Cerebellar cortex (tissue), 1 donor: Measurements from ENCODE around the gene PRKCZ.
A peak's percentile ranks its signal among the peaks of the same experiment; 100 is the strongest.

Experiments
- DNase-seq: peaks from one replicate; pipeline ENCODE4 v3.0.0-alpha.2; 2015; ENCODE audit warnings: low spot score

Gene PRKCZ

DNA sequence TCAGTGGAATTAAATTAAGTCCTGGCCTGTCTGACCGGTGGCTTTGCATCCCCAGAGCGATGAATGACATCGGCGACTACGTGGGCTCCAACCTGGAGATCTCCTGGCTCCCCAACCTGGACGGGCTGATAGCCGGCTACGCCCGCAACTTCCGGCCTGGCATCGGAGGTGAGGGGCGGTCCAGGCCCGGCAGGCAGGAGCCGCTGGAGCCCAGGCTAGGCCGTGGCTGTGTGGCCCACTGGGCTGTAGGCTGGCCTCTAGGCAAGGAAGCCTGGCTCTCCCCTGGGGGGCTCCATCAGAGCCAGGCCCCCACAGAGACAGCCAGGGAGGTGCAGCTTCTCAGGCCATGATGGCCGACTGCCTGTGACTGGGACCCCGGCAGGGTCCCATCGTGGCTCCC, 25.3 kb upstream of the PRKCZ start:
- DNase-seq = no peak

DNA sequence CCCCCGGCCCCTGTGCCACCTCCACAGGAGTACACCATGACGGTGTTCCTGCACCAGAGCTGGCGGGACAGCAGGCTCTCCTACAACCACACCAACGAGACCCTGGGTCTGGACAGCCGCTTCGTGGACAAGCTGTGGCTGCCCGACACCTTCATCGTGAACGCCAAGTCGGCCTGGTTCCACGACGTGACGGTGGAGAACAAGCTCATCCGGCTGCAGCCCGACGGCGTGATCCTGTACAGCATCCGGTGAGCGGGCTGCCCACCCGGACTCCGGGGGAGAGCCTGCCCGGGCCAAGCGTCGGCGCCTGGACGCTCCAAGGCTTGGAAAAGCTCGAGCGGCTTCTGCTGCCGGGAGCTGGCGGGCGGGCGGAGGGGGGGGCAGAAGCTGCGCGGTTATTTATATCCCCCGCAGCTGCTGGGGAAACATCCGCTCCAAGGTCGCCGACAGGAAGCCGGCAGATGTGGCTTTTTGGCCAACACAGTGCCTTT, 24.7 kb upstream of the PRKCZ start:
- no peak for DNase-seq

DNA sequence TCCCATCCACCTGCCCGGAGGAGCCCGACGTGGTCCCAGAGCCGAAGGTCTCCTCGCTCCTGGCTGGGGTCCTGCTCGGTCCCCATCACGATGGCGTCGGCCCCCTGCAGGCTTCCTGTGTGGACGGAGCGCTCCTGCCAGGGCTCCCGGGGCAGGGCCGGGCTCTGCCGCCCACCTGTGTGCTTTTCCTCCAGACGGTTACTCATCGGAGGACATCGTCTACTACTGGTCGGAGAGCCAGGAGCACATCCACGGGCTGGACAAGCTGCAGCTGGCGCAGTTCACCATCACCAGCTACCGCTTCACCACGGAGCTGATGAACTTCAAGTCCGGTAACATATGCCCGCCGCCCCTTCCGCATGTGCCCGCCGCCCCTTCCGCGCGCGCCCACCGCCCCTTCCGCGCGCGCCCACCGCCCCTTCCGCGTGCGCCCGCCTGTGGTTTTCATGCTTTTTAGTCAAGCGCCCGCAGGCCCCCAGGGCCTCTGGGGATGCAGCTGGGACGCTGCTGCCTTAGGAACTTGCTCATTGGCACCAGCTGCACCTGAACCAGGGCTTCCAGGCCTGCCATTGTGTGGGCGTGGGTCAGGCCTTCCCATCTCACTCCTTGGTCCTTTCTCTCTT, 22.1 kb upstream of the PRKCZ start:
- DNase-seq = no peak

DNA sequence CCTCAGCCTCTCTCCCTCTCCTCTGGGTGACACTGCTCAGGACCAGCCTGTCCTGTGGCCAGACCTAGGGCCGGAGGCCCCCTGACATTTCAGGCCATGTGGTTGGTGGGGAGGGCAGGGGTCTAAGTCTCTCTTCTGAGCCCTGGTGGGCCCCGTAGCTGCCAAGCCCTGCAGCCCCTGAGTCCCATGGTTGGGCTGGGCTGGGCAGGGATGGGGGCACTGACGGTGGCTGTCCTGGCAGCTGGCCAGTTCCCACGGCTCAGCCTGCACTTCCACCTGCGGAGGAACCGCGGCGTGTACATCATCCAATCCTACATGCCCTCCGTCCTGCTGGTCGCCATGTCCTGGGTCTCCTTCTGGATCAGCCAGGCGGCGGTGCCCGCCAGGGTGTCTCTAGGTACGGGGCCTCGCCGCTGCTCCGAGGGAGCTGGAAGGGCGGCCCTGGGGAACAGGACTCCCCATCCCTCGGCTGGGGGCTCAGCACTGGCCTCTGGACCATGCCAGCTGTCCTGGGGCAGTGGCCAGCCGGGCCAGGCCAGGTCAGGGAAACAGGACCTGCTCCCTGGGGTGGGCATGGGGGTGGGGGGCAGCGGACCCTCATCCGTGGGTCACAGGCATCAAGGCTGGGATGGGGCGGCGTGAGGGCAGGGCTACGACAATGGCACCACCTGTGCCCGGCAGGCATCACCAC, 21.2 kb upstream of the PRKCZ start:
- no peak for DNase-seq

DNA sequence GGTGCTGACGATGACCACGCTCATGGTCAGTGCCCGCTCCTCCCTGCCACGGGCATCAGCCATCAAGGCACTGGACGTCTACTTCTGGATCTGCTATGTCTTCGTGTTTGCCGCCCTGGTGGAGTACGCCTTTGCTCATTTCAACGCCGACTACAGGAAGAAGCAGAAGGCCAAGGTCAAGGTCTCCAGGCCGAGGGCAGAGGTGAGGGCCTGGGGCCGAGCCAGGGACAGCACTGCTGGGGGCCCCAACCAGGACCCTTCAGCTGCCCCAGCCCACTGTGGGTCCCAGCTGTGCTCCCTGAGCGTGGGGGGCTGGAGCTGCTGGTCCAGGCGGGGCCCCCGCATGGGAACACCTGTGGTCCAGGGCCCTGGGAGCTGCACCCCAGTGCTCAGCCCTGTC, 20.6 kb upstream of the PRKCZ start:
- no peak for DNase-seq

DNA sequence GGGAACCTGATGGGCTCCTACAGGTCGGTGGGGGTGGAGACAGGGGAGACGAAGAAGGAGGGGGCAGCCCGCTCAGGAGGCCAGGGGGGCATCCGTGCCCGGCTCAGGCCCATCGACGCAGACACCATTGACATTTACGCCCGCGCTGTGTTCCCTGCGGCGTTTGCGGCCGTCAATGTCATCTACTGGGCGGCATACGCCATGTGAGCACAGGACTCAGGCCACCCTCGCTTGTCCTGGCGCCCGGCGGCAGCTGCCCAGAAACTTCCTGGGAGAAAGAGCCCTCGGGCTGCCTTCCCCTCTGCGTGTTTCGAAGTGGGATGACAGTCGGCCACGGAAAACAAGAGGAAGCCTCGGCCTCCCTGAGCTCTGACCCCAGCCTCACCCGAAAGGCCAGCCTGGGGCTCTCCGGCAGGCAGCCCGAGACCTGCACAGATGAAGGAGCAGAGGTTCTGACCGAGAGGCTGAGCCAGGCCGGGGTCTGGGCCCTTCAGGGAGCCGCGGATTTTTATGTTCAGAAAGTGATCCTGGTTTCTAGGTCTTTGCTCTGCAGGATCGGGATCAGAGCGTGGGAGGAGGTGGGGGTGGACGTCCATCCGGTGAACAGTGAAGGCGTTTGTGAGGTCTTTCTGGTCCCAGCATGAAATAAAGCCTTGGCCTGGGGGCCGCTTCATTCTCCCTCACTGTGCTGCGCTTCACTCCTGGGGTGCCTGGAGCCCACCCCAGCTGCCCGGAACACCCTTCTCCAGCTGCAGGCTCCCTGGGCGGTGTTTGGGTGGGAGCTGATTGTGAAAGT, 19.9 kb upstream of the PRKCZ start:
- no peak for DNase-seq

DNA sequence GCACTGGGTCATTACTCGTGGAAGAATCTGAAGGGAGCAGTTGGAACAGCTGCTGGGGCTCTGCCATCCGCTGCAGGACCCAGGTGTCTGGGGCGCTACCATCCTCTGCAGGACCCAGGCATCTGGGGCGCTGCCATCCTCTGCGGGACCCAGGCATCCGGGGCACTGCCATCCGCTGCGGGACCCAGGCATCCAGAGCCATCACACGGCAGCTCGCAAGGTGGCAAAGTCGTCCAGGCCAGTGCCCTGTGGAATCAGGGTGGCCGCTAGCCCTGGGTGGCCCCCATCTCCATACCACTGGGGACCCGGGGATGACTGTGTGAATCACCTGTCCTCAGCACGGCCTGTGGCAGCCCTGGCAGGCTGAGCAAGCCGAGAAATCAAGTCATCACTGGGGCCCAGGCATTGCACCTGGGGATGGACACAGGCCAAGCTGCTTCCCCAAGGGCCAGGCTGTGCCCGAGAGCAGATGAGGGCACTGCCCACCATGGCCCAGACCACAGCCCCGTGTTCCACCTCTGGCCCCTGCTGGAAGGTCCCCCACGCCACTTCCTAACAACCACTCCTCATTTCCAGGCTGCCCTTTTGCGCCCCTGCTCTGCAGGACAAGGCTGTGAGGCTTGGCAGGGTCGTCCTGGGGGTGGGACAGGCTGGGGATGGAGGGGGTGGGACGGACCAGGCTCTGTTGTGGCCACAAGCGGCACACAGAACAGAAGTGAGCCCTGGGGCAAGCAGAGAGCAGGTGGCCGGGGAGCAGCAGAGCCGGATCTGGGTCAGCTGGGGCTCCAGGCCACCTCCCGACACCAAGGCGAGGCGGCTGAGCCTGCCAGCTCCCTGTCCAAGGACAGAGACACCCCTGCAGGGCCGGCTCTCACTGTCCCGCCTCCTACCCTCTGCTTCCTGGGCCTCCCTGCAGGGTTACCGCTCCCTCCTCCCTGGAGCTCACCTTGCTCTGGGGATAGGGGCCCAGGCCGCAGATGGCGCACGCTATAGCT, 18.4 kb upstream of the PRKCZ start:
- DNase-seq = peak; percentile 90

DNA sequence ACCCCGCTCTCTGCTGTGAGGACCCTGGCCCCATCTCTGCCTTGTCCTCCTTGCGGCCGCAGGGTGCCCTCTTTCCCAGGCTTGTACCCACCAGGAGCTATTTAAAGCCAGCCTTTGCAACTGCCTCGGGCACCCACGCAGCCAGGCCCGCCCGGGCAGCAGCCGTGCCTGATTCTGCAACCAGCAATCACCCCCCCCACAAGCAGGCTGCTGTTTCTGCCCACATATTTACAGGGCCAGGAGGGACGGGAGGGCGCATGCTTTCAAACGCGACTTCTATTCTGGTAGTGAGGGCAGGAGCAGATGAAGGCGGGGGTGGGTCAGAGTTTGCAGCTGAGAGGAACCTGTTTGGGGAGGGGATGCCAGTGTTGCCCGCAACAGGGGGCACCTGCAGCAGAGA, 17.5 kb upstream of the PRKCZ start:
- peak; percentile 50 for DNase-seq

DNA sequence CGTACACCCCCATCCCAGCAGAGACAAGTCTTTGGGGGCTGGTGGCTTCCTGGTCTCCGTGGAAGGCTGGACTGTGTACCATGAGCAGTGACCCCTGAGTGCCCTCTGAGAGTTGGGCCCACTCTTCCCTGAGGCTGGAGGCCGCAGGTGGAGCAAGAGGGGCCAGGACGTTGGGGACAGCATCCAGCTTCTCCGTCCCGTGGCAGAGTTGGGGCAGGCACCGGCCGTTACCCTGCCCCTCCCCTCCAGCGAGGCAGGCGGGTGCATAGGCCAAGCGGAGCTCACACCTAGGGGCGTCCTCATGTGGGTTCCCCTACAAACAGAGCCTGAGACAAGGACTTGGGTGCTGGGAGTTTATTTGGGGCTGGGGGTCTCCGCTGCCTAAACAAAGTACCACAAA, 17.0 kb upstream of the PRKCZ start:
- no peak for DNase-seq

DNA sequence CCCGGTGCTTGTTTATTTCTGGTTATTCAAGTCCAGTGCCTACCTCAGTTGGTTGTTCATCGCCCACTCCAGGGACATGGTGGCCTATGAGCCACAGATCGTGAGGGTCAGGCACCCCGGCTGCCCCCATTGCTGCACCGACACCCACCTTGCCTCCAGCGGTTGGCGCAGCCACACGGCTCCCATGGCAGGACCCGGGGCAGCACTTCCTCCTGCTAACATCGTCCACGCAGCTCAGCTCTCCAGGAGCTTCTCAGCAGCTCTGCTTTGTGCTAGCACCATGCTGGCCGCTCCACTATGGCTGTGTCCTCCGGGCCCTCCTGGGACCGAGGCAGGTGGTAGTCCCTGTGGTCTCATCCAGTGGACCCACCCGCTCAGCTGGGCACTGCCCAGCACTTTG, 13.9 kb upstream of the PRKCZ start:
- DNase-seq = no peak

DNA sequence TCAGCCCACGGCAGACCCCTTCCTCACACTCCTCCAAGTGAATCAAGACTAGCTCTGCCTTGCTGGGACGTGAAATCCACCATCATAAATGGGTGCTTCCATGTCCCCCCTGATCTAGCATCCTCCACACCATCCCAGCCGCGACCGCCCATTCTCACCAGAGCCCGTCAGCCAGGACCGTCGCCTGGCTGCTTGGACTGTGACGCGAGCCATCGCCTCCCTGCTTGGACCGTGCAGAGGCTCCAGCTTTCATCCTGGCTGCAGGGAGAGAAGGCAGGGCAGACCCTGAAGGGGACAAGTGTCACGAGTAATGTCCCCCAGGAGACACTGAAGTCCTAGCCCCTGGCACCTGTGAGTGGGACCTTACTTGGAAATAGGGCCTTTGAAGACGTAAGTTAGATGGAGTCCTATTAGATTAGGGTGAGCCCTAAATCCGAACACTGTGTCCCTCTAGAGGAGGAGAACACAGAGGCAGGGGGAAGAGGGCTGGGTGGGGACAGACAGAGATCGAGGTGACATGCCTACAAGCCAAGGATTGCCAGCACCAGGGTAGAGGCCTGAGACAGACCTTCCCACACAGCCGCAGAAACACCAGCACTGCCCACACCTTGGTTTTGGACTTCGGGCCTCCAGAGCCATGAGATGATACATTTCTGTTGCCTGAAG, 12.8 kb upstream of the PRKCZ start:
- DNase-seq = no peak

DNA sequence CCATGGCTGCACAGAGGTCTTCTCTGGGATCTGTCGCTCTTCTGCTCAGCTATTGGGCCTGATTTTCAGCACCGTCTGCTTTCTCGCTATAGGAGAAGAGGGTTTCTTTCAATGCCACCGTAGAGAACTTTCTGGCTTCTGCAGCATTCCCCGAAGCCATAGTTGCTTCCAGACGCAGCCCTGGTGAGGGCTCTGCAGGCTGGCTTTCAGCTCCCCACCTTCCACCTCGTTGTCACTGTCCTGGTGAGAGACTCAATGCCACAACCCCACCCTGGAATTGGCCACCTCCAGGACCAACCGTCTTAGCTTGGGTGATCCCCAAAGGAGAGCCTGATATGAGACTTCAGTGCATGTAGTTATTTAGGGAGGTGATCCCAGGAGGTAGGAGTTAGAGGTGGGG, 12.0 kb upstream of the PRKCZ start:
- DNase-seq = no peak

DNA sequence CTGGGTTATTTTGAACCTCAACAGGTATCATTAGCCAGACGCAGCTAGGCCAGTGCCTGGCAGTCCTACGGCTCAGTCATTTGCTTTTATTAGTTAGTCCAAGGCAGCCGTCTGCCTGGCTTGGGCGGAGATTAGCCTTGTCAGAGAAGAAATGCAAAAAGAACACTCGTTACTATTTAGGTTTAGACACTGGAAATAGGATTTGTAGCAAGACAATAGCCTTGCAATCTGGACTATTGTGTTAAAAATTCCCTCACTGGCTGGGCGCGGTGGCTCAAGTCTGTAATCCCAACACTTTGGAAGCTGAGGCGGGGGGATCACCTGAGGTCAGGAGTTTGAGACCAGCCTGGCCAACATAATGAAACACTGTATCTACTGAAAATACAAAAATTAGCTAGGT, 11.0 kb upstream of the PRKCZ start:
- no peak for DNase-seq

DNA sequence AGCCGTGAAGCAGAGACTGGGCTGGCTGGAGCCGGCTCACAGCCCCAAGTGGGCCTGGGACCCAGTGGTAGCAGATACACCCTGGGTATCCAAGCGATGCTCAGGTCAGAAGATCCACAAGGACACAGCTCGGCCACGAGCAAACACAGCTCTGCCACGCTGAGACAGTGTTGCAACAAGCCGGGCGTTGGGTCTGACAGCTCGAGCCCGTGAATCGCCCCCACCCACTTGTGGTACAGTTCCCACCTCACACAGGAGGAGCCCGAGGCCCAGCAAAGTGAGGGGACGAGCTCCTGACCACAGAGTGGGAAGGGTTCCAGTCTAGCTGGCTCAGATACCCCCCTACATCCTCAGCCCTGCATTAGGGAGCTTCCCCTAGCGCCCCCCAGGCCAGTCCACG, 8.9 kb upstream of the PRKCZ start:
- DNase-seq = no peak

DNA sequence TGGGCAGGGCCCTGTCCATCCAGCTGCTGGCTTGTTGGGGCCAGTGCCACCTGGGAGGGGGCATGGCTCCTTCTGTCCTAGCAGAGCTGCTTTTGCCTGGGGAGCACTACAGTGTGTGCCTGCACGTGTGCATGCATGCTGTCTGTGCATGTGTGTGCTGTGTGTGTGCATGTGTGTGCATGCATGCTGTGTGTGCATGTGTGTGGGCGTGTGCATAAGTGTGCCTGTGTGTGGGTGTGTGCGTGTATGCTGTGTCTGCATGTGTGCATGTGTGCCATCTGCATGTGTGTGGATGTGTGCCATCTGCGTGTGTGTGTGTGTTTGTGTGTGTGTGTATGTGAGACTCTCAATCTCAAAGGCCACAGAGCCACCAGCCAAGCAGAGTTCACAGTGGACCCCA, 8.3 kb upstream of the PRKCZ start:
- DNase-seq = no peak

DNA sequence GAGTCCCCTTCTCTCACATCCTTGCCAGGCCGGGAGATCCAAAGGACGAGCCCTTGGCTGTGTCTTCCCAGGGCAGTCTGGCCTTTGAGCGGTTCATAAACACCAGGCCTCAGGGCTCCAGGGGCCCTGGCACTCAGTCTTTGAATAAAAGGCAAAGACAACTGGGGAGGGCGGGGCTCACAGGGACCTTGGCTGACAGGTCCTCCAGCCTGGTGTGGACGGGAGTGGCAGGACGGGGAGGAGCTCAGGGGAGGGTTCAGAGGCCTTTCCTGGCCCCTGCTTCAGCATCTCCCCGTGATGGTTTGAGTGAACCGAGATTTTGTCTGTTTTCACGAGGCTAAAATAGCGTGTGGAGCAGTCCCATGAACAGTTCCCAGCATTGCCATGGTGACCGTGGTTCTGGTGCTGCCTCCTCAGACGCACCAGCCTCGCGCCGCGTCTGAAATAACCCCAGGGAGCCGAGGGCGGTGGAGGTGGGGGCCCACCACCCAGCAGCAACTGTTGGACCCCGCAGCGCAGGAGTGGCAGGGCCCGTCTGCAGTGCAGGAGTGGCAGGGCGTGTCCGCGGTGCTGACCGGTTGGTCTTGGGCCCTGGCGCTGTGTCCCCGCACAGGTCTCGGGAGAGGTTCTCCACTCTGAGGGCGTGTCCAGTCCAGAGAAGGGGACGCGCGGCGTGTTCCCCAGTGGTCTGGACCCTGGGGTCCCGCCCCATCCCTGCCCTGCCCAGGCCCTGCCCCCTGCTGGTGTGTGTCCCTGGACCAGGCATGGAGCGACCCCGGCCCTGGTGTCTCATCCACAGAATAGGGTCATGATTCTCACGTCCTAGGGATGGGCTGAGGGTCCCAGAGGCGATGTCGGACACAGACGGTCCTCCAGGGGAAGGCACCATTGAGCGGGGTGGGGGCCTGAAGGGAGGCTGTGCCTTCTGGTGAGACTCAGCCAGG, 7.1 kb upstream of the PRKCZ start:
- DNase-seq = no peak

DNA sequence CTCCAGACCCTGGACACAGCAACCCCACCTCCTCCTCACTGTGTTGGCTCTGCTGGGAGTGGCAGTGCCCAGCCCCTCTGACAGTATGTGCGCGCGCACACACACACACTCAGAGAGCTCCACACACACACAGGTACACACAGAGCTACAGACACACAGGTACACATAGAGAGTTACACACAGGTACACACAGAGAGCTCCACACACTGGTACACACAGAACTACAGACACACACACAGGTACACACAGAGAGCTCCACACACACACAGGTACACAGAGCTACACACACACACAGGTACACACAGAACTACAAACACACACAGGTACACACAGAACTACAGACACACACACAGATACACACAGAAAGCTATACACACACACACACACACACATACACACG, 6.3 kb upstream of the PRKCZ start:
- no peak for DNase-seq

DNA sequence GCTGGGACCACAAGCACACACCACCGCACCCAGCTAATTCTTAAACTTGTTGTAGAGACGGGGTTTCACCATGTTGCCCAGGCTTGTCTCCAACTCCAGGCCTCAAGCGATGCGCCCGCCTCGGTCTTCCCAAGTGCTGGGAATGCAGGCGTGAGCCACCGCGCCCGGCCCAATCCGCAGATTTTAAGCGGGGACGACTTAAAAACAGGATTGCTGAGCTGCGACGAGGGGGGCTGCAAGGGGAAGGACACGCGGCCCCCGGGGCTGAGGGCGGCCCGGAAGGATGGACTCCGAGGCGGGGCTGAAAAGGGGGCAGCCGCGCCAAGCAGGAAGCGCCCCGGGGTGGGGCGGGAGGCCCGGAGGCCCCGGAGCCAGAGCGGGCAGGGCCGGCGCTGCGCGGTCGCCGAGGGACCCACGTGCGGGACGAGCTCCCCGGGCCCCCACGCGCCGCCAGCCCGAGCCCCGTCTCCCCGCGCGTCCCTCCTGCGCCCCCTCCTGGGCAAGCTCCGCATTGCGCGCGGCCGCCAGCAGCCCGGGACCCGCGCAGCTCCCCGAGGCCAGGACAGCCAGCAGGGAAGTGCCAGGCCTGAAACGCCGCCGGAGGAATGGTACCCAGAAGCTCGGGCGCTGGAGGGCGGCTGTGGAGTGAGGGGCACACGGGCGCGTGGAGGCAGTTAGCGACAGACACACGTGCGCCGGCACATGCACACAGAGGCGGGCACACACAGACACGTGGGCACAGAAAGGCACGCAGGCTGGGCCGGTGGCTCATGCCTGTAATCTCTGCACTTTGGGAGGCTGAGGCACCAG, 5.5 kb upstream of the PRKCZ start:
- DNase-seq = peak; percentile 61

DNA sequence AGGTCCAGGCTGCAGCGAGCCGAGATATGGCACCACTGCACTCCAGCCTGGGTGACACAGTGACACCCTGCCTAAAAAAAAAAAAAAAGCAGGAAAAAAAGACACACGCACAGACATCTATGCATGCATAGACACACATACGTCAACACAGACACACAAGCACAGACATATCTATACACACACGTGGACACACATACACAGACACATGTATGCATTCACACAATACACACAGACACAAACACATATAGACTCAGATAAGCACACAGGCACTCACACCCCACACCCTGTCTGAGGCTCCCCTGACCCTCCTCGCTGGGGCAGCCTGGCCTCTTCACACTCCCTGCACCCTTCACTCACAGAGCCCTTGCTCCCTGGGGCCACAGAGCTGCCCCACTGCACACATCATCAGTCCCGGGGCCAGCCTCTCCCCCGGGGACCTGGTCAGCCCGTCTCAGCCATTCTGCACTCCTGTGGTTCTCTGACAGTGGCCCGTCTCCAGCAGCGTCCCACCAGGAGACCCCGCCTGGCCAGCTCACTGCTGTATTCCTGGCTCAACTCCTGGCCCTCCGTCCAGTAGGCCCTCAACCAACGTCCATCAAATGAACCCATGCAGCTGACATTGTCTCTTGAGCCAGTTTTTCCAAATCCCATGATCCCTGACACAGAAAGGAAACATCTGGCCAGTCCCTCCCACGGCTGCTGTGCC, 4.6 kb upstream of the PRKCZ start:
- no peak for DNase-seq
